ENCODE results near the gene IVL.

DNA sequence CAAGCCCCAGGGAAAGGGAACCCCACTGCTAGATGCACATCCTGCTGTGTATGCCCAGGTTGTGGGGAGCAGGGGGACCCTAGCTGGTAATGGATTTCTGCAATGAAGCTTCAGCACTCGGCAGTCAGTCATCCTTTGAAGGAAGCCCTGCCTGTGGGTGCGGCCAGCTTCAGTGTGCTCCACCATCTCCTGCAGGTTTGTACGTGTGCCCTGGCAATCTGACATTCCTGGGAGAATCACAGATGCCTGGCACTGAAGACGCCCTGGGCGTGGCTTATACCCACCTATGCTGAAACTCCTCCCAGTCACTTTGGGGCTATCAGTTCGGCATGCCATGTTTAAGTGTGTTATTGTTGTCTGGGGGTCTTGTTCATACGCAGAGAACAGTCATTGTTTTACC lies 45.4 kb downstream of the IVL start:
- TF ChIP-seq, protein P1, sequence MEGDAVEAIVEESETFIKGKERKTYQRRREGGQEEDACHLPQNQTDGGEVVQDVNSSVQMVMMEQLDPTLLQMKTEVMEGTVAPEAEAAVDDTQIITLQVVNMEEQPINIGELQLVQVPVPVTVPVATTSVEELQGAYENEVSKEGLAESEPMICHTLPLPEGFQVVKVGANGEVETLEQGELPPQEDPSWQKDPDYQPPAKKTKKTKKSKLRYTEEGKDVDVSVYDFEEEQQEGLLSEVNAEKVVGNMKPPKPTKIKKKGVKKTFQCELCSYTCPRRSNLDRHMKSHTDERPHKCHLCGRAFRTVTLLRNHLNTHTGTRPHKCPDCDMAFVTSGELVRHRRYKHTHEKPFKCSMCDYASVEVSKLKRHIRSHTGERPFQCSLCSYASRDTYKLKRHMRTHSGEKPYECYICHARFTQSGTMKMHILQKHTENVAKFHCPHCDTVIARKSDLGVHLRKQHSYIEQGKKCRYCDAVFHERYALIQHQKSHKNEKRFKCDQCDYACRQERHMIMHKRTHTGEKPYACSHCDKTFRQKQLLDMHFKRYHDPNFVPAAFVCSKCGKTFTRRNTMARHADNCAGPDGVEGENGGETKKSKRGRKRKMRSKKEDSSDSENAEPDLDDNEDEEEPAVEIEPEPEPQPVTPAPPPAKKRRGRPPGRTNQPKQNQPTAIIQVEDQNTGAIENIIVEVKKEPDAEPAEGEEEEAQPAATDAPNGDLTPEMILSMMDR (IDR thresholded peaks at IDR 0.05): no peak
- TF ChIP-seq POLR2AphosphoS5 (IDR thresholded peaks at IDR 0.05; ENCODE audit: insufficient read depth in 1 of 2, low read depth in 1 of 2): no peak

Data from vagina (tissue), 2 donors.